Peyer's patch (tissue), 4 donors: ENCODE measurements around the gene CNKSR3.

Source experiments
- POLR2A ChIP-seq, 2 donors: fragments of 450-650 bp; IDR thresholded peaks; one replicate each; pipeline ENCODE4 v1.5.1; 2017; ENCODE audit warnings: antibody characterized with exemption in 2 of 2, mild to moderate bottlenecking in 2 of 2, moderate library complexity in 2 of 2
- TF ChIP-seq, protein P1 (sequence below), 6 experiments: fragments of 450-650 bp in 4 of 6; fragments of 200-600 bp in 2 of 6; sonication (generic) in 1 of 6; IDR thresholded peaks; one replicate each; pipeline ENCODE4 v1.5.1; 2017 to 2019; ENCODE audit warnings: antibody characterized with exemption in 6 of 6, mild to moderate bottlenecking in 3 of 6, moderate library complexity in 1 of 6

DNA sequence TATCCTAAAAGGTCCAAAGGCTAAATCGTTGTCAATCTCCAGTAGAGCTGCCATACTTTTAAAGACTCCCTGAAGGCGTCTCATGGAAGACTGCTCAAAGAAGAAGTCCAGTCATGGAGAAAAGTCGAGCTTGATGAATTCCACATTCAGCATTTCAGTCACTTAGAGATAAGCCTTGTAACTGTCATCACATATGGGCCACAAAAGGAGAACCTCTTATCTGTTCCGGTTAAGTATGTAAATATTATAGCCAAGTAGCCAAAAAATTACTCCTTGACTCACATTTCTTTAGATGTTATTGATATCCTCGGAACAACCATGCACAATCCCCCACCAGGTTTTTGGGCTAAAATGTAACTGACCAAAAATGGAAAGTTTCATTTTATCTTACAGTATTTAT, 9.8 kb upstream of the CNKSR3 start:
- TF ChIP-seq, protein P1, sequence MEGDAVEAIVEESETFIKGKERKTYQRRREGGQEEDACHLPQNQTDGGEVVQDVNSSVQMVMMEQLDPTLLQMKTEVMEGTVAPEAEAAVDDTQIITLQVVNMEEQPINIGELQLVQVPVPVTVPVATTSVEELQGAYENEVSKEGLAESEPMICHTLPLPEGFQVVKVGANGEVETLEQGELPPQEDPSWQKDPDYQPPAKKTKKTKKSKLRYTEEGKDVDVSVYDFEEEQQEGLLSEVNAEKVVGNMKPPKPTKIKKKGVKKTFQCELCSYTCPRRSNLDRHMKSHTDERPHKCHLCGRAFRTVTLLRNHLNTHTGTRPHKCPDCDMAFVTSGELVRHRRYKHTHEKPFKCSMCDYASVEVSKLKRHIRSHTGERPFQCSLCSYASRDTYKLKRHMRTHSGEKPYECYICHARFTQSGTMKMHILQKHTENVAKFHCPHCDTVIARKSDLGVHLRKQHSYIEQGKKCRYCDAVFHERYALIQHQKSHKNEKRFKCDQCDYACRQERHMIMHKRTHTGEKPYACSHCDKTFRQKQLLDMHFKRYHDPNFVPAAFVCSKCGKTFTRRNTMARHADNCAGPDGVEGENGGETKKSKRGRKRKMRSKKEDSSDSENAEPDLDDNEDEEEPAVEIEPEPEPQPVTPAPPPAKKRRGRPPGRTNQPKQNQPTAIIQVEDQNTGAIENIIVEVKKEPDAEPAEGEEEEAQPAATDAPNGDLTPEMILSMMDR (IDR thresholded peaks at IDR 0.05): no peak
- TF ChIP-seq POLR2A (IDR thresholded peaks at IDR 0.05): no peak
